ENCODE data around the gene MPPE1. TPM values are rescaled to one million over a fixed set of nuclear protein-coding genes. Genes with fewer than 3 reads are reported as not detected.
"Not testable (repeated sequence)": the region's sequence is repeated elsewhere in the genome, so short reads cannot be mapped to it uniquely, and the experiment has no call there.

The MPPE1 gene
- total and polyA plus RNA-seq, 9 of the 15 experiments (the other 6 are each of a cell fraction or from before 2014, with no cell fraction given): 10.7 to 19.5 (median 13.3) TPM

- H3K27me3 ChIP-seq (ENCODE audit: control insufficient read depth in 2 of 2, insufficient read depth in 2 of 2, low read length in 2 of 2); BruUV-seq (replicated peaks); H3K79me2 ChIP-seq (ENCODE audit: control insufficient read depth, insufficient read depth, low read length); H3K36me3 ChIP-seq (ENCODE audit: control insufficient read depth, insufficient read depth, low read length); H3K9me1 ChIP-seq (ENCODE audit: control insufficient read depth, insufficient read depth, low read length); in situ Hi-C loops (cut with MboI); FAIRE-seq; DNase-seq (ENCODE audit: extremely low read depth in 1 of 4, low spot score in 3 of 4); H3K9ac ChIP-seq (ENCODE audit: insufficient read depth in 1 of 2, low read depth in 2 of 2, low read length in 2 of 2); CTCF ChIA-PET (ENCODE audit: low intra/inter-chr PET ratio); H3K4me3 ChIP-seq; ATAC-seq; H3K9me3 ChIP-seq (replicated peaks; ENCODE audit: control insufficient read depth, insufficient read depth, low read depth, low read length); H4K20me1 ChIP-seq (replicated peaks; ENCODE audit: control insufficient read depth, insufficient read depth, low read length): not testable (repeated sequence)
- POLR2A ChIA-PET: interaction anchor here (1.0 to 1.7 kb wide), 4 partner anchors 18 to 289 kb away, joined by 3 to 8 read pairs (median 5); no protein-coding TSS in a partner anchor
- H2AFZ ChIP-seq (ENCODE audit: low read depth, low read length): peak overlapping the region; percentile 49
- 73% methylated on average over 21 of the region's 22 CpGs for WGBS (ENCODE audit: insufficient coverage, low coverage, missing lambda C conversion rate)
- peak; percentile 44 for TF ChIP-seq EGR1 (conservative IDR thresholded peaks at IDR 0.05)
- 0 out of 2 replicates have a peak, but pooled peaks have one; percentile 24 for TF ChIP-seq ZNF644 (tag; IDR thresholded peaks at IDR 0.05; ENCODE audit: low read depth)
- peak; percentile 72 for TF ChIP-seq CEBPB (tag; IDR thresholded peaks at IDR 0.05)
- H3K27ac ChIP-seq (ENCODE audit: extremely low read depth, low read depth, low read length): peak overlapping the region; percentile 92; the same call in 1 of the 3 replicates
- peaks cover 19 to 27% of the 10 kb centered on the region in 2 experiments; a peak in 4 of 5 replicates for H3K4me1 ChIP-seq (replicated peaks in 1 of 2; ENCODE audit: control insufficient read depth in 2 of 2, insufficient read depth in 2 of 2, low read length in 2 of 2)
- intact Hi-C loops (cut with micrococcal nuclease): loop anchor here (2.0 kb wide), 1 partner anchor 35 kb away; the partner anchor contains the start of gene IMPA2
- peak overlapping the region; percentile 79; the same call in 1 of the 2 replicates for H3K4me2 ChIP-seq (ENCODE audit: insufficient read depth, low read length)
Observed at GRCh38 chr18:11945834-11946659, 37.9 kb upstream of the MPPE1 start.

GRCh38 chr18:11944786-11945185 is 36.7 kb upstream of the MPPE1 start:
- Histone ChIP-seq H3K4me1 (replicated peaks in 1 of 2; ENCODE audit: control insufficient read depth in 2 of 2, insufficient read depth in 2 of 2, low read length in 2 of 2) (peaks cover 11 to 21% of the 10 kb centered on the region in 2 experiments; a peak in 4 of 5 replicates), H3K4me3 (no peak overlapping the region), H3K36me3 (ENCODE audit: control insufficient read depth, insufficient read depth, low read length) (no peaks in the 10 kb centered on the region), H3K4me2 (ENCODE audit: insufficient read depth, low read length) (no peak overlapping the region), H3K9ac (ENCODE audit: insufficient read depth in 1 of 2, low read depth in 2 of 2, low read length in 2 of 2) (no peak overlapping the region), H3K27ac (ENCODE audit: extremely low read depth, low read depth, low read length) (no peak overlapping the region), H3K9me3 (replicated peaks; ENCODE audit: control insufficient read depth, insufficient read depth, low read depth, low read length) (no peaks in the 10 kb centered on the region), H3K27me3 (ENCODE audit: control insufficient read depth in 2 of 2, insufficient read depth in 2 of 2, low read length in 2 of 2) (no peaks in the 10 kb centered on the region), H2AFZ (ENCODE audit: low read depth, low read length) (no peak overlapping the region), H4K20me1 (replicated peaks; ENCODE audit: control insufficient read depth, insufficient read depth, low read length) (no peaks in the 10 kb centered on the region), H3K9me1 (ENCODE audit: control insufficient read depth, insufficient read depth, low read length) (no peaks in the 10 kb centered on the region), H3K79me2 (ENCODE audit: control insufficient read depth, insufficient read depth, low read length) (no peaks in the 10 kb centered on the region; the same call in 2 of the 3 replicates)
- CTCF ChIA-PET (ENCODE audit: low intra/inter-chr PET ratio): no interaction called here
- intact Hi-C loops (cut with micrococcal nuclease): no loop called here
- DNase-seq (ENCODE audit: extremely low read depth in 1 of 4, low spot score in 3 of 4) (no peak), ATAC-seq (no peak), FAIRE-seq (no peak)
- 72% methylated on average over 5 of the region's 5 CpGs for WGBS (ENCODE audit: insufficient coverage, low coverage, missing lambda C conversion rate)
- POLR2A ChIA-PET: interaction anchor here (1.3 kb wide), 1 partner anchor 10 kb away, joined by 6 read pairs; no protein-coding TSS in a partner anchor
- TF ChIP-seq TAF9B (IDR thresholded peaks at IDR 0.05; ENCODE audit: partially characterized antibody) (no peak), SRSF3 (IDR thresholded peaks at IDR 0.05; ENCODE audit: insufficient read depth, low read length) (no peak), MED1 (CRISPR knock-in tag; IDR thresholded peaks at IDR 0.05; ENCODE audit: borderline replicate concordance) (no peak), BMI1 (IDR thresholded peaks at IDR 0.05; ENCODE audit: low read length) (no peak), ZNF197 (CRISPR knock-in tag; IDR thresholded peaks at IDR 0.05; ENCODE audit: low read depth) (no peak)
- BruUV-seq (replicated peaks): no TSS peak
- in situ Hi-C loops (cut with MboI): no loop called here
